H9 (cell line): Measurements from ENCODE around the gene TST. TPM values are rescaled to one million over a fixed set of nuclear protein-coding genes. Genes with fewer than 3 reads are reported as not detected.

Source experiments
- DNase-seq: peaks from one replicate; pipeline ENCODE4 v3.0.0-alpha.2; 2017
- H2AFZ ChIP-seq: one replicate; pipeline ENCODE4 v1.6.1; 2013; ENCODE audit warnings: mild to moderate bottlenecking, low read length, control low read depth, moderate library complexity
- H2AK5ac ChIP-seq: 2 replicates; pipeline ENCODE4 v1.6.1; 2013; ENCODE audit warnings: low read length, control low read depth, mixed read lengths; ENCODE audit not compliant: insufficient read length
- H2BK120ac ChIP-seq: one replicate; pipeline ENCODE4 v1.6.1; 2013; ENCODE audit warnings: low read depth, mild to moderate bottlenecking, low read length, control low read depth, inconsistent platforms; ENCODE audit not compliant: poor library complexity, severe bottlenecking
- H2BK12ac ChIP-seq: 2 replicates; pipeline ENCODE4 v1.6.1; 2013; ENCODE audit warnings: low read length, control low read depth, mixed read lengths, low read depth; ENCODE audit not compliant: insufficient read length
- H2BK15ac ChIP-seq: 2 replicates; pipeline ENCODE4 v1.6.1; 2013; ENCODE audit warnings: low read depth, low read length, control low read depth
- H2BK20ac ChIP-seq: one replicate; pipeline ENCODE4 v1.6.1; 2013; ENCODE audit warnings: low read depth, mild to moderate bottlenecking, low read length, control low read depth, inconsistent platforms; ENCODE audit not compliant: poor library complexity, severe bottlenecking
- H2BK5ac ChIP-seq: 2 replicates; pipeline ENCODE4 v1.6.1; 2013; ENCODE audit warnings: low read length, control low read depth, mixed read lengths; ENCODE audit not compliant: insufficient read length
- H3K14ac ChIP-seq: 2 replicates; pipeline ENCODE4 v1.6.1; 2013; ENCODE audit warnings: low read length, control low read depth; ENCODE audit not compliant: insufficient read depth
- H3K18ac ChIP-seq: 2 replicates; pipeline ENCODE4 v1.6.1; 2013; ENCODE audit warnings: low read depth, mild to moderate bottlenecking, mixed read lengths, low read length, control low read depth; ENCODE audit not compliant: insufficient read length
- H3K23ac ChIP-seq: 2 replicates; pipeline ENCODE4 v1.6.1; 2013; ENCODE audit warnings: low read length, control low read depth, mixed read lengths, low read depth; ENCODE audit not compliant: insufficient read length
- H3K23me2 ChIP-seq: 2 replicates; pipeline ENCODE4 v1.6.1; 2013; ENCODE audit warnings: low read depth, mild to moderate bottlenecking, mixed read lengths, low read length, control low read depth; ENCODE audit not compliant: insufficient read length, poor library complexity, severe bottlenecking
- H3K27ac ChIP-seq: 2 replicates; pipeline ENCODE4 v1.5.1; 2013; ENCODE audit warnings: low read length, control low read depth, mixed read lengths, low read depth; ENCODE audit not compliant: insufficient read length
- H3K27me3 ChIP-seq: 2 replicates; pipeline ENCODE4 v1.6.1; 2013; ENCODE audit warnings: low read length, control low read depth, inconsistent platforms; ENCODE audit not compliant: insufficient read depth
- H3K4ac ChIP-seq: 2 replicates; pipeline ENCODE4 v1.6.1; 2013; ENCODE audit warnings: low read depth, mild to moderate bottlenecking, control low read depth, inconsistent platforms, low read length, moderate library complexity
- H3K4me1 ChIP-seq: 2 replicates; pipeline ENCODE4 v1.6.1; 2013; ENCODE audit warnings: low read length, control low read depth, inconsistent platforms; ENCODE audit not compliant: insufficient read depth
- H3K4me2 ChIP-seq: 2 replicates; pipeline ENCODE4 v1.6.1; 2013; ENCODE audit warnings: low read length, control low read depth, mixed read lengths; ENCODE audit not compliant: insufficient read length, insufficient read depth
- H3K56ac ChIP-seq: 2 replicates; pipeline ENCODE4 v1.6.1; 2013; ENCODE audit warnings: low read depth, mild to moderate bottlenecking, mixed read lengths, low read length, control low read depth; ENCODE audit not compliant: insufficient read length
- H3K79me1 ChIP-seq: 2 replicates; pipeline ENCODE4 v1.6.1; 2013; ENCODE audit warnings: low read depth, mild to moderate bottlenecking, moderate library complexity, low read length, control low read depth, inconsistent platforms; ENCODE audit not compliant: insufficient read depth, poor library complexity, severe bottlenecking
- H3K79me2 ChIP-seq: 2 replicates; pipeline ENCODE4 v1.6.1; 2013; ENCODE audit warnings: low read length, control low read depth, inconsistent platforms; ENCODE audit not compliant: insufficient read depth
- H3K9ac ChIP-seq: 2 replicates; pipeline ENCODE4 v1.6.1; 2013; ENCODE audit warnings: low read length, control low read depth, mixed read lengths; ENCODE audit not compliant: insufficient read length; ENCODE audit errors: extremely low read depth
- H3K9me3 ChIP-seq: one replicate; pipeline ENCODE4 v1.6.1; 2013; ENCODE audit warnings: low read depth, low read length, inconsistent platforms; ENCODE audit not compliant: control insufficient read depth
- H3T11ph ChIP-seq: one replicate; pipeline ENCODE4 v1.6.1; 2013; ENCODE audit warnings: mild to moderate bottlenecking, low read length, control low read depth, inconsistent platforms
- H4K20me1 ChIP-seq: one replicate; pipeline ENCODE4 v1.6.1; 2013; ENCODE audit not compliant: control insufficient read depth, insufficient read length, insufficient read depth
- H4K5ac ChIP-seq: 2 replicates; pipeline ENCODE4 v1.6.1; 2013; ENCODE audit warnings: low read depth, mild to moderate bottlenecking, mixed read lengths, low read length, control low read depth; ENCODE audit not compliant: insufficient read length
- H4K8ac ChIP-seq: replicated peaks from 2 replicates; pipeline ENCODE4 v1.6.1; 2013; ENCODE audit warnings: low read length, control low read depth, mixed read lengths, low read depth; ENCODE audit not compliant: insufficient read length
- H4K91ac ChIP-seq: 2 replicates; pipeline ENCODE4 v1.6.1; 2013; ENCODE audit warnings: low read depth, mild to moderate bottlenecking, moderate library complexity, mixed read lengths, low read length, control low read depth; ENCODE audit not compliant: insufficient read length
- H3K27ac Mint-ChIP-seq, 3 experiments: 2 replicates in 2 of 3; 3 replicates in 1 of 3; pipeline ENCODE4 v1.8.0; 2020 to 2021; ENCODE audit warnings: mixed read lengths in 3 of 3, mild to moderate bottlenecking in 1 of 3, moderate library complexity in 1 of 3
- H3K27me3 Mint-ChIP-seq: 2 replicates; pipeline ENCODE4 v1.8.0; 2021; ENCODE audit warnings: low read depth, mild to moderate bottlenecking, moderate library complexity, mixed read lengths
- H3K36me3 Mint-ChIP-seq, 3 experiments: 2 replicates in 2 of 3; 3 replicates in 1 of 3; pipeline ENCODE4 v1.8.0; 2020 to 2021; ENCODE audit warnings: low read depth in 3 of 3, mixed read lengths in 3 of 3; ENCODE audit not compliant: insufficient read depth in 1 of 3
- H3K4me1 Mint-ChIP-seq, 2 experiments: 2 replicates each; pipeline ENCODE4 v1.8.0; 2020; ENCODE audit warnings: mixed read lengths in 2 of 2
- H3K4me3 Mint-ChIP-seq, 2 experiments: 2 replicates in 1 of 2; 3 replicates in 1 of 2; pipeline ENCODE4 v1.8.0; 2020 to 2021; ENCODE audit warnings: mild to moderate bottlenecking in 2 of 2, mixed read lengths in 2 of 2, moderate library complexity in 1 of 2
- H3K9me3 Mint-ChIP-seq, 2 experiments: 2 replicates in 1 of 2; 3 replicates in 1 of 2; pipeline ENCODE4 v1.8.0; 2020; ENCODE audit warnings: mild to moderate bottlenecking in 2 of 2, mixed read lengths in 2 of 2, moderate library complexity in 1 of 2
- CTCF ChIP-seq: fragments of 200-600 bp; sonication (generic); conservative IDR thresholded peaks from 3 replicates; pipeline ENCODE4 v1.8.0; 2021; ENCODE audit warnings: antibody characterized with exemption, mild to moderate bottlenecking
- WGBS: extraction: QIAGEN DNeasy Blood & Tissue Kit; methylation state at CpG from one replicate; pipeline ENCODE4 v1.1.7; 2013; ENCODE audit warnings: missing lambda C conversion rate, low lambda C conversion rate, mixed read lengths; ENCODE audit not compliant: insufficient read length; ENCODE audit errors: extremely low coverage; 5-methylcytosine and 5-hydroxymethylcytosine counted together
- total RNA-seq: library from RNA; stranded (reverse); gene quantifications from 2 replicates; pipeline ENCODE4 v1.2.1, GENCODE V29; 2021

The TST gene
- total RNA-seq, 1 experiment from 2014 or later: 31.9 TPM

GRCh38 chr22:37065180-37065579 is 45.9 kb upstream of the TST start:
- Histone ChIP-seq H2BK15ac (no peak overlapping the region), H4K91ac (no peak overlapping the region), H3K56ac (no peak overlapping the region), H3K79me2 (no peaks in the 10 kb centered on the region), H3K23me2 (peaks cover 3% of the 10 kb centered on the region), H2AK5ac (no peak overlapping the region), H3K27me3 (peaks cover 9% of the 10 kb centered on the region), H3K14ac (no peak overlapping the region; the same call in 1 of the 2 replicates), H2BK20ac (no peak overlapping the region), H2BK5ac (no peak overlapping the region), H3K4me2 (no peak overlapping the region), H2BK12ac (no peak overlapping the region), H3K27ac (no peak overlapping the region), H3K18ac (no peak overlapping the region), H3K4me1 (no peaks in the 10 kb centered on the region; the same call in 1 of the 2 replicates), H2AFZ (no peak overlapping the region), H3K4ac (no peak overlapping the region), H4K20me1 (peaks cover 2% of the 10 kb centered on the region), H3T11ph (no peak overlapping the region), H3K23ac (no peak overlapping the region), H3K79me1 (no peaks in the 10 kb centered on the region), H3K9ac (no peak overlapping the region), H2BK120ac (no peak overlapping the region), H4K8ac (no peak overlapping the region), H4K5ac (no peak overlapping the region), H3K9me3 (no peaks in the 10 kb centered on the region)
- no peak overlapping the region for H3K27ac Mint-ChIP-seq
- peaks cover 2 to 15% (median 6%) of the 10 kb centered on the region in 3 experiments; a peak in 5 of 7 replicates for H3K36me3 Mint-ChIP-seq
- peaks cover 51% of the 10 kb centered on the region for H3K27me3 Mint-ChIP-seq
- H3K9me3 Mint-ChIP-seq: no peaks in the 10 kb centered on the region; a peak in 1 of 5 replicates
- WGBS: no CpG with 5 or more reads among the region's 3 CpGs
- no peak overlapping the region for H3K4me3 Mint-ChIP-seq
- H3K4me1 Mint-ChIP-seq: peaks cover 9 to 25% of the 10 kb centered on the region in 2 experiments
- DNase-seq: no peak
- TF ChIP-seq CTCF: no peak
